ENCODE measurements around the gene MUC2.

Gene MUC2

GRCh38 chr11:1051356-1052132 is 23.1 kb upstream of the MUC2 start:
- no peak for DNase-seq (ENCODE audit: low spot score)

- no peak for DNase-seq (ENCODE audit: low spot score)
Measured at GRCh38 chr11:1052133-1053011, 22.3 kb upstream of the MUC2 start.

DNA sequence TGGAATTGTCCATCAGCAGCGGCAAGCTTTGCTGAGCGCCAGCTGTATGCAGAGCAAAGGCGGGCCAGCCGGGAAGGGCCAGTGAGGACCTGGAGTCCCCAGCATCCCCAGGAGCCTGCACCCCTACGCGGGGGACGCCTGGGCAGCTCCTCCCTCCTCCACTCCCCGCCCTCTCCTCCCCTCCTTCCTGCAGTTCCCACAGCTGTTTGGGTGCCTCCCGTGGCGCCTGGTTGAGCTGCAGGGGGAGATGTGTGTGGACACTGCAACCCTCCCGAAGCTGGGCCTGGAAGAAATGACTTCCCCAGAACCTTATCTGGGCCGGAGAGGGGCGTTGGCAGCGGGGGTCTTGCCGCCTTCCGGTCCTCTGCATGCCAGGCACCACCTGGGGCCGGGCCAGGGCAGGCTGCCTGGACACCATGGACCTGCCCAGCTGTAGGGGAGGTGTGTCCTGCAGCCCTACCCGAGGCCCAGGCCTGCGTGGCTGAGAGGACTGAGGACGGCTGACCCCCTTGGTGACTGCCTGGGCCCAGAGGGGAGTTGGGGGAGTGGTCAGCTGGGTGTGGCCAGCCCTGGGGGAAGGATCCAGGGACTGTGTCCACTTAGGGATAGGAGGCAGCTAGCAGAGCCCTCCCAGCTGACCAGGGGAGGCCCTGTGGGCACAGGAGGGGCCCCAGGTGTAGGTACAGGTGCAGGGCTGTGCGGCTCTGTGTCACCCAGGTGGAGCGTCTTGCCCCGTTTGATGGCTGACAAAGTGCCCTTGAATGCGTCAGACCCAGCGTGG is 21.4 kb upstream of the MUC2 start:
- DNase-seq (ENCODE audit: low spot score): no peak

GRCh38 chr11:1054143-1055108 is 20.2 kb upstream of the MUC2 start:
- no peak for DNase-seq (ENCODE audit: low spot score)

DNA sequence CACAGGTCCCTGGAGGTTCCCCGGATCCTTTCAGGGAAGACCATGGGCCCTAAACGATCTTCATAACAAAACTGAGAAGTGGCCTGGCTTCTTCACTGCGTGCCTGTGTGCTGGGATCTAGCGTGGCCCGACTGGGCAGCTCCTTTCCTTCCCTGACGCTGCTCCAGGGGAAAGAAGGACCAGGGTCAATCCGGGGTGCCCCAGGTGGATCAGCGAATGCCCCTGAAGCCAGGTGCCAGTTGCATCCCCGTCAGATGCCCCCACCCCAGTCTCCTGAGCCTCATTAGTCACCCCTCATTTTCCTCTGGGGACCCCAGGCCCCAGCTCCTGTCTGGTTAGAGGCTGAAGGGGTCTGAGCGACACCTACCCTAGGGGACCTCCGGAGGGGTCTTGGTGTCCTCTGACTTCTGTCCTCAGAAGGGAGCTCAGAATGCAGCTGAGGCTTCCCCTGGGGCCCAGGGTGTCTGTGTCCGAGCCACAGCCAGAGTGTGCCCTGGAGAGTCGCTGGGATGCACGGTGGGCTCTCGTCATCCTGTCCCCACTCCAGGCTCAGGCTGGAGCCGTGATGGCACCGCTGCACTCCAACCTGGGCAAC is 19.5 kb upstream of the MUC2 start:
- no peak for DNase-seq (ENCODE audit: low spot score)

- no peak for DNase-seq (ENCODE audit: low spot score)
Measured at GRCh38 chr11:1055990-1056771, 18.5 kb upstream of the MUC2 start.

DNA sequence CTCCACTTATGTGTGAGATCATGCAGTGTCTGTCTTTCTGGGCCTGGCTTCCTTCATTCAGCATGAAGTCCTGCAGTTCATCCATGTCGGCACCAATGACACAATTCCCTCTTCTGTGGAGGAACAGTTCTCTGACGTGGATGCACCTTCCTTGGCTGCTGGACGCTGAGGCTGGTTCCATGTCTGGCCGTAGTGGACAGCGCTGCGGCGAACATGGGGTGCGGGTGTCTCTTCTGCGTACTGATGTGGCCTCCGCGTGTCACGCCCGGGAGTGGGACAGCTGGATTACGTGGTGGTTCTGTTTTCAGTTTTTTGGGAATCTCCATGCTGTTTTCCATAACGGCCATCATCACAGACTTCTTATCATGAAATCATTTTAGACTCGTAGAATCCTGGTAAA is 16.9 kb upstream of the MUC2 start:
- no peak for DNase-seq (ENCODE audit: low spot score)

- no peak for DNase-seq (ENCODE audit: low spot score)
Measured at GRCh38 chr11:1059759-1060158, 14.9 kb upstream of the MUC2 start.

DNA sequence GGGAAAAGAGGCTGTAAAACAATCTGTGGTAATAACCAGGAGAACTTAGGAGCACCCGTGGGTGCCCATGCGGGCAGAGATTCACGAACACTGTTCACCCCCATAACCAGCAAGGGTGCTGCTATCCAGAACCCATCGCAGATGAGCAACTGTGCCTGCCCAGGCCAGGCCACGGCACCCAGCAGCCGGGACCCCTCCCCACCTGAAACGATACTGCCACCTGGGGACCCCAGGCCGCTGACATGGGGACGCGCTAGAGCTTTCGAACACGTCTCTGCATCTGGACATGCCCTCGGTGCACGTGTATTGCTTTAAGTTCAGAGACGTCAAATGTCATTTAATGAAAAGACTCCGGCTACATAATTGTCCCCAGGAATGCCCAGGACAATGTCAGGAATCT is 14.3 kb upstream of the MUC2 start:
- no peak for DNase-seq (ENCODE audit: low spot score)

DNA sequence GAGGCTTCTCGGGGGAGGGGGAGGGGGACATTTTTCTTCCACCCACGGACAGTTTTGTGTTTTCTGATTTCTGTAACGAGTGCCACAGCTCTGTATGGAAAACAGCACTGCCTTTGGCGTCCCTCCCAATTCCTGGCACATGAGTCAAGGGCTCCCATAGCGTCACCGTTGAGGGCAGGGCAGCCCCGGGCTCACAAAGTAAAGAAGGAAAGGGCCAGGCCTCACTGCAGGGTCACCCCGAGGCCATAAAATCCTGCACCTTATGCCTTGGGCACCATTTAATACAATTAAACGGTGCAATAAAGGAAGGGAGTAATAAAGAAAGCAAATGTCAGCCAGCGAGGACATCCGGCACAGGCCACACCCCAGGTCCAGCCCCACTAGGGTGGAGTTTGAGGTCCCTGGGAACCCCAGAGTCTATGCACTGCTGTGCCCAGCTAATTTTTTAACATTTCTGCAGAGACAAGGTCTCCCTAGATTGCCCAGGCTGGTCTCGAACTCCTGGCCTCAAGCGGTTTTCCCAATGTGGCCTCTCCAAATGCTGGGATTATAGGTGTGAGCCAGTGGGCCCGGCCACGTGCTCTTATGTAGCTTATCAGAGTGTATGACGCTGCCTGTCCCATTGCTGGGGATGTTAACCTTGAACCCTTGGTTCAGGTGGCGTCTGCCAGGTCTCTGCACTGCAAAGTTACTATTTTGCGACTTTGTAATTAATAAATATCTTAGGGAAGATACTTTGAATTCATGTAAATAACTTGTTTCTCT is 13.6 kb upstream of the MUC2 start:
- no peak for DNase-seq (ENCODE audit: low spot score)

GRCh38 chr11:1062075-1062820 is 12.4 kb upstream of the MUC2 start:
- no peak for DNase-seq (ENCODE audit: low spot score)

DNA sequence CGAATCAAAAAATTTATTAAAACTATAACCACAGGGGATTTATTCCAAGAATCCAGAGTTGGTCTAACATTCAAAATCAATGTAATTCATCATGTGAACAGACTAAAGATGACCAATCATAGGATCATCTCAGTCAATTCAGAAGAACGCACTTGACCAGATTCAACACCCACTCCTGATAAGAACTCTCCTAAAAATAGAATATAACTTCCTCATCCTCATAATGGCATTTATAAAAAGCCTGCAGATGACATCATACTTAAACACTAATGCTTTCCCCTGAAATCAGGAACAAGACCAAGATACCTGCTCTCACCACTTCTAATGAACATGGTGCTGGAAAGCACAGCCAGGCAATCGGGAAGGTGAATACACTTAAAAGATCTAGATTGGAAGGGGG is 10.5 kb upstream of the MUC2 start:
- no peak for DNase-seq (ENCODE audit: low spot score)

DNA sequence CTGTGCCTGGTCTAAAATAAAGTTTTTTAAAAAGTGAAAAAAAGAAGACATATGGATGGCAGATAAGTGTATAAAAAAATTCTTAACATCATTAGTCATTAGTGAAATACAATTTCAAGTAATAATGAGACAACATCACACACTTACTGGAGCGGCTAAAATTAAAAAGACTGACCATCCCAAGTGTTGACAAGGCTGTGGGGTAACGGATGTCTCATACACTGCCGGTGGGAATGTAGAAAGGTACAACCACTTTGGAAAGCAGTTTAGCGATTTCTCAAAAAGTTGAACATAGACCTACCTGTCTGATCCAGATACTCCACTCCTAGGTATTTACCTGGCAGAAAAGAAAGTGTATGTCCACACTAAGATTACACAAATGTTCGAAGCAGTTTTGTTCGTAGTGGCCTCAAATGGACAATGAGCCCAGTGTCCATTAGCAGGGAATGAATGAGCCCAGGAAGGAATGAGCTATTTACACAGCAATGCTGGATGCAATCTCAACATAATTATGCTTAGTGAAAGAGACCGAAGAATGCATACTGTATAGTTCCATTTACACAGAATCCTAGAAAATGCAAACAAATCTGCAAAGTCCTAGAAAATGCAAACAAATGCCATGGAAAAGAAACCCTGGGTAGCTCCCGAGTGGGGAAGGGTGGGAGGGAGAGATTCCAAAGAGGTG is 6.7 kb upstream of the MUC2 start:
- DNase-seq (ENCODE audit: low spot score): no peak

GRCh38 chr11:1069740-1070139 is 4.9 kb upstream of the MUC2 start:
- no peak for DNase-seq (ENCODE audit: low spot score)

GRCh38 chr11:1070594-1071462 is 3.8 kb upstream of the MUC2 start:
- no peak for DNase-seq (ENCODE audit: low spot score)

- DNase-seq (ENCODE audit: low spot score): no peak
Measured at GRCh38 chr11:1071571-1072115, 3.0 kb upstream of the MUC2 start.
